HG03354 (cell line): Measurements from ENCODE around the gene COG7.
"Not testable (repeated sequence)": the region's sequence is repeated elsewhere in the genome, so short reads cannot be mapped to it uniquely, and the experiment has no call there.

Experiments
- ATAC-seq: cut with Tn5 transposase; IDR thresholded peaks from one replicate; pipeline ENCODE4 v1.9.1; 2021; ENCODE audit warnings: mild to moderate bottlenecking; ENCODE audit not compliant: unreplicated experiment, poor library complexity, severe bottlenecking

The COG7 gene

DNA sequence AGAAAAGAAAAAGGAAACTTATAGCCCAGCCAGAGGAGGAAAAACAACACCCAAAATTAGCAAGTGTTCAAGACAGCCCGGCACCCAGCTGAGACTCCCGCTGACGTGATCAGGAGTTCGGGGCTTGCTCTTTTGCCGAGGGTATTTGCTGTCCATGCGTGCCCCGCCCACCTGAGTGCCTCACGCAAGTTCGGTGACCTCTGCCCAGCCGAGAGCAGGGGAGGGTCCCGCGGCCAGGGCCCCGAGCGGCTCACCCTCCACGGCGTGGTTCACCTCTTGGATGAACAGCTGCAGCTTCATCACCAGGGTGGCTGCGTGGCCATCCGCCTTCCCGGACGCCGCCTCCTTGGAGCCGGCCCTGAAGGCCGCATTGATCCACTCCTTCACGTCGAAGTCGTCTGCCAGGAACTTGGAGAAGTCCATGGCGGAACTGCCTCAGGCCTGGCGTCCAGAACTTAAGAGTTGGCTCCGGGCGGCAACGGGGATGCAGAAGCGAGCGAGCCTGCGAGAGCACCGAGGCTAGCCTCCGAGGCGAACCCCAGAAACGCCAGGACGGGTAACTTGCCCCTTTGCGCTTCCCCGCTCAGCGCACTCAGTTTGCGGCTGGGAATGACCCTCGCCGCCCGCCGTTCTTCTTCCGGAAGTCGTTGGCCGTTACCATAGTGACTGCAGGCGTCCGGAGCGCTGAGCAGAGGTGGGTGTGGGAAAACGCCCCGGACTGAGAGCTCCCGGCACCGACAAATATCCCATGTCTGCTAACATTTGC, at the start of gene COG7:
Gene COG7 (minus strand): TSS at position 618 of the 766 bp plus-strand sequence. CDS start 195 bp downstream, at position 423.
- peak; percentile 91 for ATAC-seq

DNA sequence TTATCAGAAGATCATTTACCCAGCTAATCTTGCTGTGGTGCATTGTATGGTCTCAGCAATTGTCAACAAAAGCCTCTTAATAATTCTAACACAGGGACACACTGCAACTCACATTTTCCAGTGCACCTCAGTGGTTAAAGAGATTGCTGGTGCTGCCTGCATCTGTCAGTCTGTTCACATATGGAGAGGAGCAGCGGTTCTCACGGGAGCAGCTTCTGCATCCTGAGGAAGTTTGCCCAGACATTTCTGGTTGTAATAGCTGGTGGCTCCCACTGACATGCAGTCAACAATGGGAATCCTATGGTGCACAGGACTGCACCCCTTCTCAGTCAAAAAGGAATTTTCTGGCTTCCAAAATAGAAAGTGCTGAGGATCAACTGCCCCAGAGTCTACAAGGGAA, 49.5 kb upstream of the COG7 start:
- ATAC-seq, result no peak

DNA sequence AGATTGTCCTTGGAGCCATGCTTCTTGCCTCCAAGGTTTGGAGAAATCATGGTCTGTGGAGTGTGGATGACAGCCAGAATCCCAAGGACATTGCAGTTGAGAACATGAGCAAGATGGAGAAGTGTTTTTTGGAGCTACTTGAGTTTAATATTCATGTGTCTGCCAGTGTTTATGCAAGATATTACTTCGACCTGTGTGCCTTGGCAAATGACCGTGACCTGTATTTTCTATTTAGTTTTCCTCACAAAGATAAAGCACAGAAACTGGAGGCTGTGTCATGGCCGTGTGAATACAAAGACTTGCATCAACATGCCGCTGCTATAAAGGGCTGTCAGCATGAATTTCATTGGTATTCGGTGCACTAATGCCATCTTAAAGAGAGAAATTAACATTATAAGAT, 48.3 kb upstream of the COG7 start:
- ATAC-seq, result no peak

DNA sequence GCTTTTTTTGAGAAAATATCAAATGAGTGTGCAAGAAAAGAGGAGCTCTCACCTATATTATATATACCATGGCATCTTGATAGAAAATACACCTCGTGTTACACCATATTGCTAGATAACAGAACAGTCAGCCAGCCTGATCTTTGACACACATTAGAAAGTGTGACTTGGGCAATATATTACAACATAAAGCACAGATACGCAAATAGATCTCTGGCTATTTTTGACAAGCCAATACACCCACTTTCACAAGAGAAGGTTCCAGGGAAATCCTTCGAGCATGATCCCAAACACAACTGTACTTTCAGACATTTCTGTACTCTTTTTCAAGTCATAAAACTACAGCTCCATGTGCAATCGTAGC, 47.9 kb upstream of the COG7 start:
- no peak for ATAC-seq

DNA sequence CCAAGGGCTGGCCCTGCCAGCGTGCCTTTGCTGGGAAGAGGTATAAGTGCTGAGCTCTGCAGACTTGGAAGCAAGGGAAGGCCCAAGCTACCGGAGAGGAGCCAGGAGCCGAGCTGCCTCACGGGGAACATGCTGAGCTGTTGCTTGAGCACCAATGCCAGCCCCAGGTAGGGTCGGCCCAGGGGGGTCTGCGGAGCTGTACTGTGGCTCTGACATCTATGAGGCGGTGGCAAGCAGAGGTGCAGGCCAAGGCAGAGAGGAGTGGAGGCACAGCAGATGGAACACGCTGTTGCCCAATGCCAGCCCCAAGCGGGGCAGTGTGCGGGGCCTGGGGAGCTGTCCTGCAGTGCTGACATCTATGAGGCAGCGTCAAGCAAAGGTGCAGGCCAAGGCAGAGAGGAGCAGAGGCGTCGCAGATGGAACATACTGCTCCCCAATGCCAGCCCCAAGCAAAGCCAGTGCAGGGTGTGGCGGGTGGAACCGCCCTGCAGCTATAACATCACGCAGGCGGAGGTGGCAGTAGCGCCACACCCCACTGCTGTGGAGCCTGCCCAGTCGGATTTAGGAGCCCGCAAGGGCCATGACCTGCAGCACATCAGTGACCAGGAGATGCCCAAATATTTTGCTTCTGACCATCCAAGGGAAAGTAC, 47.3 kb upstream of the COG7 start:
- no peak for ATAC-seq

DNA sequence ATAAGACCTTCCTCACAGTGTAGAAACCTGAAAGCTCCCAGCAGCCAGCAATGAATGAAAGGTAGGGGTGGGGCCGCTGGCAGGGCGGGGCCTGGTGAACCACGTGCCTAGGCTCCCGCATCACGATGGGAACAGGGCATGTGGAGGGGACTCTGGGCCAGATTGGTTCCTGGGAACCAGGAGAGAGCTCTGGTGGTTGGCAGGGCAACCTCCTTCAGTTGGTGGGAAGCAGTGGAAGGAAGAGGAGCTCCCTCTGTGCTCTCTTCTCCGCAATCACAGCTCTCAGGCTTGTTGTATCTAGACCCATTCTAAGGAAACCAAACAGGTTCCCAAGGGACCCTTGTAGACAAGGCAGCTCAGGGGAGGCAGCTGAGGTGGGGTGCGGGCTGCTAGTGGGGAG, 46.8 kb upstream of the COG7 start:
- no peak for ATAC-seq

DNA sequence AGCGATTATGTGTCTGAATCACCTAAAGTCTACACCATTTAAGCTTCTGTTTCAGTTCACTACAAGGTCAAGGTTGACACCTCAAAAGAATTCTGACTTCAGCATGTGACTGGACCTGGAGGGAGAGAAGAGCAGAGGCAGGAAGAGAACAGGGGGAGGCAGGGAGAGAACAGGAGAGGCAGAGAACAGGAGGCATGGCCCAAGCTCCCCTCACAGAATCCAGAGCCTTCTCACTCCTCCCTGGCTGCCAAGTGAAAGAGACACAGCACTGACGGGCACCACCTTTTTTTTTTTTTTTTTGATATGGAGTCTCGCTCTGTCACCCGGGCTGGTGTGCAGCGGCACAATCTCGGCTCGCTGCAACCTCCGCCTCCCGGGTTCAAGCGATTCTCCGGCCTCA, 45.9 kb upstream of the COG7 start:
- ATAC-seq, result no peak

DNA sequence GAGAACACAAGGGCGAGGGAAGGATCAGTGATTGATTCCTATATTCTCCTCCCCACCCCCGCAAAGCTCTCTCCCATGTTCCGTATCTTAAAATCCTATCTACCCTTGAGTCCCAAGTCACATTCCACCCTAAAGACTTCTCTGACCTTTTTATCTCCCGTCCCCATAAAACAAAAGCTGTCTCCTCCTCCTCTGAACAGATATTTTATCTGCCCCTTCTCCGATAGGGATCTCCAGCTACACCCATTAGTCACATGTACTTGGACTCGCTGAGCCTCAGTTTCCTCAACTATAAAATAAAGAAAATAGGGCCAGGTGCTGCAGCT, 44.5 kb upstream of the COG7 start:
- ATAC-seq, result no peak

DNA sequence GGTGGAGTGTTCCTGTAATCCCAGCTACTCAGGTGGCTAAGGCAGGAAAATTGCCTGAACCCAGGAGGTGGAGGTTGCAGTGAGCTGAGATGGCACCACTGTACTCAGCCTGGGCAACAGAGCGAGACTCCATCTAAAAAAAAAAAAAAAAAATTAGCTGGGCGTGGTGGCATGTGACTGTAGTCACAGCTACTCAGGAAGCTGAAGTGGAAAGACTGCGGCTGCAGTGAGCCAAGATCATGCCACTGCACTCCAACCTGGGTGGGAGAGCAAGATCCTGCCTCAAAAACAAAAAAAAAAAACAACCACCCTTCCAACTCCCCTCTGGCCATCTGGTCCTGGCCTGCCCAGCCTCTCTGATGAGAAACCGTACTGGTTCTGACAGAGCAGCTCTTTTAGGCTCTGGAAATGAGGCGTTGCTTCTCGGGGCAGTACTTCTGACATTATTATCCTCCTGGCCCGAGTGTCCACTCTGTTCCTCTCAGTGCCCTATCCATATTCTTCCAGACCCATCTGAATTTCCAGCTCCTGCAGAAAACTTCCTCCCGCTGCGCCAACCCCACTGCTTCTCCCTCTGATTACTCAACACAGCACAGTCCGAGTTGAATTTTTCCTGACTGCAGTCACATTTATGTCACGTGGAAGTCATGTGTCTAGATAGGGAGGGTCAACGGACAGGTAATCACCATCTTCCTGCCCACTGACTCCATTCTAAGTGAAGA, 44.0 kb upstream of the COG7 start:
- no peak for ATAC-seq

DNA sequence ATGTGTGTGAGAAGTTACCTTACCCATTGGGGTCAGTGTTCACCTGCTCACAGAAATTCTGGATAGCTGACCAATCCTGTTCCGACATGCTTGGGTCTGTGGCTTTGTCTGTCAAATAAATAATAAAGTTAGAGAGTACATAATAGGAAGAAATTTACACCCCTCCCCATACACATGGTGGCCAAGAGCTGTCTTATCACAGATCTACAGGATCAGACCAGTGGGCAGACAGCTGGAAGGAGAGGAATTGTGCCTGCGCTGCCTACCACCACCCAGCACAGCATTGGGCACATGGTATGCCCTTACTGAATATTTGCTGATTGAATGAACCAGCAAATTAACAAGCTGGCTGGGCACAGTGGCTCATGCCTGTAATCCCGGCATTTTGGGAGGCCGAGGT, 42.7 kb upstream of the COG7 start:
- ATAC-seq, result no peak

DNA sequence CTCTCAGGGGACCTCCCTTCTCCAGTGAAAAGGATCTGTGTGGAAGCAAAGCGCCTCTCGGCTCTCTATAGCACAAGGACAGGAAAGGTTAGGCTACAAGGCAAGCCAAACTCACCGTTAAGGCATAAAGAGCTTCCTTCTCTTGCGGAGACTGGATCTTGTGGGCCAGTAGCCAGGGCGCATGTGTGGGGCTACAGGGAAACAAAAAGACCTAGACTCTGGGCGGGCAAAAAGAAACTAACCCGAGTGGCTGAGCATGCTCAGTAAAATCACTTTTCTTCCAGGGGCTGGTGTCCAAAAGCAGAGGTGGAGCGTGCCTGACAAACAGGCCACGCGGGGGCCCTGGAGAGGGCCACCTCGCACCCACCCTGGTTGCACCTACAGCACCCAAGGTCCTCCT, 41.2 kb upstream of the COG7 start:
- no peak for ATAC-seq

DNA sequence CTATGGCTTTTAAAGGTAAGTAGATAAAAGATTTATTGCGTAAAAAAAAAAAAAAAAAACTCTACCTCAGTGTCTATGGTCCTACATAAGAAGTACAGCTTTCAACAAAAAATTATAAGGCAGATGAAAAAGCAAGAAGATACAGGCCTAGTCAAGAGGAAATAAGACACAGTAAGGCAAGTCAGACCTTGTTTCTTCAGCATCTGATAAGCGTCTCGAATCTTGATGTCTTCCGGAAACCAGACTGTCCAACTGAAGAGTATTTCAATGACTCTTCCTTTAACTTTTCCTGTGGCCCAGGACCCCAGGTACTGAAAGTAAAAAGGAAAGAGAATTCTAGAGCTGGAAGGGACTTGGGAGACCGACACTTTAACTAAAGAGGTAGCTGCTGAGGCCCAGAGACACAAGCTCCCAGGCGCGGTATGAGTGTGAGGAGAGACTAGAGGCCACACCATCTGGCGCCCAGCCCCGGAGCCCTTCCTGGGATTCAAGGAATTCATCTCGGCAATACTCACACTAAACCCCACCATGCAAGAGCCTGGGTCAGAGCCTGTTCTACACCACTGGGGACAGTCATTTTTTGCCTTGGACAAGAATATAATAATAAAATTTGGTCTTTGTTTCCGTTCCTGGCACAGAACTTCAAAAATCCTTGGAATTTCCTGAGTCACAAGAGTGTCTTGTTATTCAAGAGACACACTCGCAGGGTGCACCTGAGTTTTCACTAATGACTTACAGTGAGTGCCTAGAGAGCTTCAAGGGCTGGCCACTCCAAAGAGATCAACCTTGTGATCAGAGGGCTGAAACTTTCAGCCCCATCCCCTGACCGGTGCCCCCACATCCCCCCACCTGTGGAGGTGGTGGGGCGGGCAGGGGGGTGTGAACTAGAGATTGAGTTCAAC, 38.8 kb upstream of the COG7 start:
- no peak for ATAC-seq

DNA sequence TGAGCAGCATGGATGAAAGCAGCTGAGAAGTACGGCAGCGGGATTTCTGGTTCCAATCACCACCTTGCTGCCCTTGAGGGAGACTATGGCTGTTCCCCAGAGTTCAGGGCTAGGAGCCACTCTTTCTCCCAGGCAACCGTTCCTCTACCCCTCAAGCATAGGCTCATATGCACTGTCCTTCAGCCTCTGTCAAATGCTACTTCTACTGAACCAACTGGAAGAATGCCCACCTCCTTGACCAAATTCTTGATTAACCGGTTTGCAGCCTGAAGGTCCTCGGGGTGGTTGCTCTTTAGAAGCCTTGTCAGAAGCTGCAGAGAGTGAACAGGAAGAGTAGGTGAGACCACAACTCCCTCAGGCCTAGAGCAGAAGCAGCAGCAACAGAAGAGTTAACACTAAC, 33.5 kb upstream of the COG7 start:
- ATAC-seq, result no peak

DNA sequence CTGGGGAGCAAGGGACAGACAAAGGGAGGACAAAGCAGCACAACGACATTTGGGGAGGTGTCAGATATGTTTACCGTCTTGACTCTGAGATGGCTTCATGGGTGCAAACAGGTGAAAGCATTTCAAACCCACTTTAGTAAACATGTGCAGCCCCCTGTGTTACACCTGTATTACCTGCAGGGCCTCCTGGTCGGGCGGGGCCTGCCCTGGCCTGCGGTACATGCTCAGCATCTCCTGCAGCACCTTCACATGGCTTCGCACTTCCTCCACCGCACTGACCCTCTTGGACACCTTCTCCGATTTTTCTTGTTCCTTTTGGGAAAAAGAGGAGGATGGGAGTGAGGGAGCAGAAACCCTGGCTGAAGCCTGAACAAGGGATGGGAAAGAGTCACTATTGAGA, 32.9 kb upstream of the COG7 start:
- no peak for ATAC-seq

DNA sequence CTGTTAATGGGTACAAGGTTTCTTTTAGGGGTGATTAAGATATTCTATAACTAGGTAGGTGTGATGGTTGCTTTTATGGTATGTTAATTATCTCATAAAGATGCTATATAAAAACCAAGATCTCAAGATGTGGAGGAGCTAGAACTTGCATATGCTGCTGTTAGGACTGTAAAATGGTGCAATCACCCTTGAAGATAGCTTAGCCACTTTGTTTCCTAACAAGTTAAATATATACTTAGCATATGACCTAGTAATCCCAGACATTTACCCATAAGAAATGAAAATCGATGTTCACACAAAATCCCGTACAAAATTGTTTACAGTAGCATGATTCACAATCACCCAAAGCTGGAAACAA, 32.2 kb upstream of the COG7 start:
- no peak for ATAC-seq

DNA sequence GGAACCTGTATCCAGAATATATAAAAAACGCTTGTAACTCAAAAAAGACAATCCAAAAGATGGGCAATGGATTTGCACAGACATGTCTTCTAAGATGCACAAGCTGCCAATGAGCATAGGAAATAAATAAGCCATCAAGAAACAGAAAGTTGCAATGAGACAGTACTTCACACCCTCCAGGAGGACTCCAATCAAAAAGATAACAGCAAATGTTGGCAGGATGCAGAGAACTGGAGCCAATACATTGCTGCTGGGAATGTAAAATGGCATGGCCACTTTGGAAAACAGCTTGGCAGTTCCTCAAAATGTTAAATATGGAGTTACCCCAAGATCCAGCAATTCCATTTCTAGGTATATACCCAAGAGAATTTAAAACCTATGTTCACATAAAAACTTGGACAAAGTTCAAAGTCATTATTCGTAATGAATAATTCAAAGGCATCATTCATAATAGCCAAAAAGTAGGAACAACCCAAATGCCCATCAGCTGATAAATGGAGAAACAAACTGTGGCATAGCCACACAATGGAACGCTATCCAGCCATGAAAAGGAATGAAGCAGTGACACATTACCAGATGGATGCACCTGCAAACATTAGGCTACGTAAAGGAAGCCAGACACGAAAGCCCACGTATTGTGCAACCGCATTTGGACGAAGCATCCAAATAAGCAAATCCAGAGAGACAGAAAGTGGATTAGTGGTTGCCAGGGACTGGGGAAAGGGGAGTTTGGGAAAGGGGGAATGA, 31.7 kb upstream of the COG7 start:
- no peak for ATAC-seq

DNA sequence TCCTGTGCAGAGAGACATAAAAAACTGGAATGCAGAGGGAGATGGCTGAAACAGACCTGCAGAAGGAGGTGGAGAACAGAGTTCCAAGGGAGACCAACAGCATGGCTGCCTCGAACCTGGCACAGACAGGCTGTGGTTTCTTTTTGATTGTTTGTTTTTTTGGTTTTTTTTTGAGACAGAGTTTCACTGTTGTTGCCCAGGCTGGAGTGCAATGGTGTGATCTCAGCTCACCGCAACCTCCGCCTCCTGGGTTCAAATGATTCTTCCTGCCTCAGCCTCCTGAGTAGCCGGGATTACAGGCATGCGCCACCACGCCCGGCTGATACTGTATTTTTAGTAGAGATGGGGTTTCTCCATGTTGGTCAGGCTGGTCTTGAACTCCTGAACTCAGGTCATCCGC, 30.5 kb upstream of the COG7 start:
- ATAC-seq, result not testable (repeated sequence)

DNA sequence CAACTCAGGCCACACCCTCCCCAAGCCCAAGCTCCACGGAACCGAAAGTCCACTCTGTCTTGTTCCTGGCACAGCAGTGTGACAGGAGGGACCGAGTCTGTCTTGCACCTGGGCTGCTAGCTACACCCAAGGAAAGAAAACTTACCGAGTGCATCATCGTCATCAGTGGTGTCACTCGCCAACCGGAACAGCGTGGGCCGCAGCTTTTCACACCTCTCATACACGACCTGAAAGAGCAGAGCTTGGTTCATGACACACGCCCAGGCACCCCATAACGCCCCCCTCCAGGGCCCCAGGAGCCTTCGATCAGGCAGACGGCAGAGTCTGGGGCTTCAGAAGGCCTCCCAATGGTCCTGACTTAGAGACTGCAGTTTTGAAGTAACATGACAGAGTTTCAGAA, 29.8 kb upstream of the COG7 start:
- no peak for ATAC-seq

DNA sequence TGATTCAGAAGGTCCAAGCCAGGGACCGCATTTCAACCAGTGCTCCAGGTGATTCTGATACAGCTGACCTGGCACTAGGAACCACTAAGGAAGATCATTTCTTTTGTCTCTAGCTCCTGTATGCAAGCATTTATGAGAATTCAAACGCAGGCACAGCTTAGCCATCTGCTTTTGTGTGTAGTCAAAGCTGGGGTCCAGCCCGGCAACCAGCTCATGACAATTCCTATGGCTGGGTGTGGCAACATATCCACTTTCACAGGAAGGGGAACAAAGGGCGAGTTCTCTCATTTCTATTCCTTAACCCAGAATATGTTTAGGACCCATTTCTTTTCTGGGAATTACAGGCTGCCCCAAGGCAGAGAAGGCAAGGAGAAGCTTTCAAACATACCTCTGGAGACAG, 27.3 kb upstream of the COG7 start:
- ATAC-seq, result no peak

DNA sequence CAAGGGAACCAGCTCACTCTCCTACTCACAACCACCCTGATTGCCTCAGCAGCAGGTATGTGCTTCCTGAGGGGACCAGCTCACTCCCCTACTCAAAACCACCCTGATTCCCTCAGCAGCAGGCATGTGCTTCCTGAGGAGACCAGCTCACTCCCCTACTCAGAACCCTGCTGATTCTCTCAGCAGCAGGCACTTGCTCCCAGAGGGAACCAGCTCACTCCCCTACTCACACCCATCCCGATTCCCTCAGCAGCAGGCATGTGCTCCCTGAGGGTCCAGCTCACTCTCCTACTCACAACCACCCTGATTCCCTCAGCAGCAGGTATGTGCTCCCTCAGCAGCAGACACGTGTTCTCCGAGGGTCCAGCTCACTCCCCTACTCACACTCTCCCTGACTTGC, 26.1 kb upstream of the COG7 start:
- ATAC-seq, result no peak
